CD14-positive monocyte (primary cell): Measurements from ENCODE around the gene DNAJB11. TPM values are rescaled to one million over a fixed set of nuclear protein-coding genes. Genes with fewer than 3 reads are reported as not detected.
A peak's percentile ranks its signal among the peaks of the same experiment; 100 is the strongest.

Source experiments
- DNase-seq, 3 donors: peaks; one replicate each; pipeline ENCODE4 v3.0.0-alpha.2; 2011 to 2022
- H2AFZ ChIP-seq: 2 replicates; pipeline ENCODE4 v1.6.0; 2012; ENCODE audit warnings: mild to moderate bottlenecking, low read depth, low read length, inconsistent platforms; ENCODE audit not compliant: insufficient read depth, poor library complexity, severe bottlenecking
- H3K27ac ChIP-seq, 2 donors: 1 replicate in 1 of 2; 2 replicates in 1 of 2; pipeline ENCODE4 v1.5.1; 2012 to 2013; ENCODE audit warnings: low read length in 2 of 2, control low read depth in 1 of 2, inconsistent platforms in 1 of 2, low read depth in 1 of 2, mild to moderate bottlenecking in 1 of 2
- H3K27me3 ChIP-seq, 2 donors: one replicate each; pipeline versions ENCODE4 v1.6.0 to v1.6.1; 2011 to 2013; ENCODE audit warnings: low read length in 2 of 2; ENCODE audit not compliant: control insufficient read depth in 2 of 2, insufficient read depth in 2 of 2
- H3K36me3 ChIP-seq, 2 donors: replicated peaks in 1 of 2; 1 replicate in 1 of 2; 2 replicates in 1 of 2; pipeline versions ENCODE4 v1.5.1 to v1.6.1; 2012 to 2013; ENCODE audit warnings: low read length in 2 of 2, control low read depth in 1 of 2, inconsistent platforms in 1 of 2, mild to moderate bottlenecking in 1 of 2; ENCODE audit not compliant: insufficient read depth in 2 of 2, control insufficient read depth in 1 of 2
- H3K4me1 ChIP-seq, 2 donors: 1 replicate in 1 of 2; 2 replicates in 1 of 2; pipeline versions ENCODE4 v1.5.1 to v1.6.1; 2012 to 2013; ENCODE audit warnings: low read length in 2 of 2, control low read depth in 1 of 2, inconsistent platforms in 1 of 2, mild to moderate bottlenecking in 1 of 2, moderate library complexity in 1 of 2; ENCODE audit not compliant: insufficient read depth in 2 of 2, control insufficient read depth in 1 of 2
- H3K4me2 ChIP-seq: replicated peaks from 2 replicates; pipeline ENCODE3; 2012; ENCODE audit warnings: low read length, moderate library complexity, mild to moderate bottlenecking; ENCODE audit not compliant: poor library complexity, severe bottlenecking; ENCODE audit errors: extremely low read depth
- H3K4me3 ChIP-seq, 3 experiments: fragments of 200-600 bp in 1 of 3; sonication (generic) in 1 of 3; replicated peaks in 1 of 3; 1 replicate in 2 of 3; 2 replicates in 1 of 3; pipeline ENCODE4 v1.5.1; 2011 to 2013; ENCODE audit warnings: low read length in 3 of 3, mild to moderate bottlenecking in 3 of 3, control low read depth in 2 of 3, low read depth in 2 of 3, inconsistent platforms in 1 of 3, moderate library complexity in 1 of 3
- H3K79me2 ChIP-seq: 2 replicates; pipeline ENCODE4 v1.6.0; 2012; ENCODE audit warnings: mild to moderate bottlenecking, control low read depth, inconsistent platforms, low read length, moderate library complexity; ENCODE audit not compliant: insufficient read depth
- H3K9ac ChIP-seq: 2 replicates; pipeline ENCODE4 v1.6.0; 2017; ENCODE audit warnings: low read length, mild to moderate bottlenecking; ENCODE audit not compliant: insufficient read depth, poor library complexity, severe bottlenecking
- H3K9me3 ChIP-seq, 2 donors: replicated peaks in 1 of 2; 1 replicate in 1 of 2; 2 replicates in 1 of 2; pipeline versions ENCODE4 v1.5.1 to v1.6.1; 2012 to 2013; ENCODE audit warnings: low read length in 2 of 2, control low read depth in 1 of 2; ENCODE audit not compliant: control insufficient read depth in 1 of 2, insufficient read depth in 1 of 2
- H4K20me1 ChIP-seq: 2 replicates; pipeline ENCODE4 v1.6.0; 2012; ENCODE audit warnings: mild to moderate bottlenecking, low read length, control low read depth, moderate library complexity; ENCODE audit not compliant: insufficient read depth
- H3K27ac Mint-ChIP-seq, 7 donors: one replicate each; pipeline ENCODE4 v1.8.0; 2020; ENCODE audit warnings: mild to moderate bottlenecking in 7 of 7, mixed read lengths in 7 of 7, moderate library complexity in 6 of 7, inconsistent platforms in 2 of 7
- H3K27me3 Mint-ChIP-seq, 3 donors: one replicate each; pipeline ENCODE4 v1.8.0; 2021 to 2022; ENCODE audit warnings: low read depth in 3 of 3, mild to moderate bottlenecking in 3 of 3, mixed read lengths in 3 of 3, moderate library complexity in 3 of 3, inconsistent platforms in 1 of 3
- H3K36me3 Mint-ChIP-seq, 2 donors: one replicate each; pipeline ENCODE4 v1.8.0; 2020; ENCODE audit warnings: mixed read lengths in 2 of 2, inconsistent platforms in 1 of 2, mild to moderate bottlenecking in 1 of 2
- H3K4me1 Mint-ChIP-seq: one replicate; pipeline ENCODE4 v1.8.0; 2020; ENCODE audit warnings: mild to moderate bottlenecking, mixed read lengths
- H3K4me3 Mint-ChIP-seq, 2 donors: one replicate each; pipeline ENCODE4 v1.8.0; 2020; ENCODE audit warnings: mild to moderate bottlenecking in 2 of 2, mixed read lengths in 2 of 2, moderate library complexity in 1 of 2
- H3K9me3 Mint-ChIP-seq, 7 donors: one replicate each; pipeline ENCODE4 v1.8.0; 2020 to 2022; ENCODE audit warnings: mixed read lengths in 7 of 7, mild to moderate bottlenecking in 6 of 7, moderate library complexity in 6 of 7, inconsistent platforms in 2 of 7
- CTCF ChIP-seq: fragments of 200-600 bp; IDR thresholded peaks from one replicate; pipeline ENCODE4 v1.8.0; 2022; ENCODE audit warnings: antibody characterized with exemption, mild to moderate bottlenecking
- WGBS: methylation state at CpG from one replicate; pipeline ENCODE4 v1.1.5; 2013; ENCODE audit warnings: missing lambda C conversion rate; ENCODE audit not compliant: insufficient coverage; 5-methylcytosine and 5-hydroxymethylcytosine counted together
- intact Hi-C, 2 donors: fragments of 100-400 bp; cut with micrococcal nuclease; formaldehyde crosslinking; loops; one replicate each; pipeline versions ENCODE4 v1.15.0 to v1.15.1; 2023
- polyA plus RNA-seq, 3 donors: library from polyadenylated mRNA; depleted of rRNA in 1 of 3; unstranded in 2 of 3; stranded (reverse) in 1 of 3; fragments of 300-500 nt in 2 of 3; fragments of >200 nt in 1 of 3; fragmentation: Illumina TruSeq in 2 of 3; gene quantifications; 1 replicate in 2 of 3; 2 replicates in 1 of 3; pipeline ENCODE4 v1.2.3, GENCODE V29; 2012 to 2021

The DNAJB11 gene
- polyA plus RNA-seq, 3 donors, result 32.5 to 45.8 (median 44.6) TPM

DNA sequence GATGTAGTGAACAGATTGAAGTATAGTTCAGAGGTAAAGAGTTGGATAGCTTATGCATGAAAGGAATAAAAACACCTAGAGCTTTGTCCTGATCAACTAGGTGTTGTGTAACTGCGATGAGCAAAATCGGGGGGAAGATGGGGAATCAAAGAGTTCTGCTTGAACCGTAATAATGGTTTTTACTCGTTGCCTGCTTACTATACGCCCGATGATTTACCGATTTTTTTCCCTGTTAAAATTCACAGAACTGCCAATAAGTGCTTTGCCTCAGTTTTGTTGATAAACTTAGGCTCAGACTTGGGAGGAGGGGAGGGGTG is 783 bp upstream of the DNAJB11 start:
- Mint-ChIP-seq H3K4me1 (peaks cover 35% of the 10 kb centered on the region), H3K27me3 (no peaks in the 10 kb centered on the region), H3K4me3 (peak overlapping the region; percentile 96 to 97), H3K36me3 (peaks cover 20 to 26% of the 10 kb centered on the region in 2 donors), H3K9me3 (no peaks in the 10 kb centered on the region), H3K27ac (peak overlapping the region; percentile 92 to 99 (median 97))
- no peaks in the 10 kb centered on the region for H3K27me3 ChIP-seq
- no CpG with 5 or more reads among the region's 7 CpGs for WGBS
- peak in 1 of 3 donors; percentile 10 for DNase-seq
- peaks cover 15 to 26% of the 10 kb centered on the region in 2 donors for H3K36me3 ChIP-seq
- H3K4me2 ChIP-seq, result peak overlapping the region; percentile 99
- H3K27ac ChIP-seq, result peak overlapping the region; percentile 52 to 94
- peaks cover 62% of the 10 kb centered on the region for H3K79me2 ChIP-seq
- H3K4me1 ChIP-seq, result peaks cover 30 to 41% of the 10 kb centered on the region in 2 donors
- H3K4me3 ChIP-seq, result peak overlapping the region; percentile 72 to 96 (median 78)
- intact Hi-C loops, result loop anchor here in 1 of 2 donors (10.0 kb wide), 1 partner anchor 215 kb away; the partner anchor contains the start of gene EIF4A2
- no peaks in the 10 kb centered on the region for H3K9me3 ChIP-seq
- no peak for TF ChIP-seq CTCF
- H3K9ac ChIP-seq, result peak overlapping the region; percentile 57
- H2AFZ ChIP-seq, result peak overlapping the region; percentile 92
- H4K20me1 ChIP-seq, result no peaks in the 10 kb centered on the region

DNA sequence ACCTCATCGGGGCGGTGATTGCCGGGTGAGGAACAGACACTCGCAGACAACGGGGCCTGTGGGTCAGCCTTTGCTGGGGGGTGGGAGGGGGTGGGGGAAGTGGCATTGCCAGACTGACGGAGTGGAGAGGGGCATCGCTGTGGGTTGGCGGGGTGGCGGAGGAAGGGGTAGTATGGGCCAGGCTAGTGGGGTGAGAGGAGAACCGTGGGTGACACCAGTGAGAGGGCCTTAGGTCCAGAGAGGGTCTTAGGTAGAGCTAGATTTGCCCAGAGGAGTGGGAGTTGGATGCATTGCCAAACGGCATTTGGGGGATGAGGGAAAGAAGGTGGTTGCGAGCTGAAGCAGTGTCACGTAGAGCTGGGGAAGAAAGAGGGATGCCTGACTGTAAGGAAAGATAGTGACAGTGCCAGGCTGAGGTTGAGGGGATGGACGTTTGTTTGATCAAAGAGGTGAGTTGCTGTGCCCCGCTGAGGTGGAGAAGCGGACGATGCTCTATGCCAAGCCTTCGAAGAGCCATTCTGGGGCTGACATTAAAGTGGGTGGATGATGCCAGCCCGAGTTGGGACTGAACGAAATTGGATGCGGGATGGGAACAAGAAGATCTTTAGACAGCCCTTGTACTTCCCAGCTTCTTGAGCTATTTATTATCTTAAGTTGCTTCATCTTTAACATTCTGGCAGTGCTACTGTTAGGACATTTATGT is 572 bp downstream of the DNAJB11 start:
- Histone ChIP-seq H3K36me3 (peaks cover 28 to 39% of the 10 kb centered on the region in 2 donors), H3K79me2 (peaks cover 64% of the 10 kb centered on the region), H3K27ac (peak overlapping the region; percentile 52 to 94), H2AFZ (peak overlapping the region; percentile 78), H4K20me1 (no peaks in the 10 kb centered on the region), H3K4me3 (peak overlapping the region; percentile 78 to 96 (median 88)), H3K4me2 (peak overlapping the region; percentile 99), H3K9me3 (no peaks in the 10 kb centered on the region), H3K9ac (peak overlapping the region; percentile 99), H3K27me3 (no peaks in the 10 kb centered on the region), H3K4me1 (peaks cover 29 to 38% of the 10 kb centered on the region in 2 donors)
- Mint-ChIP-seq H3K36me3 (peaks cover 32 to 40% of the 10 kb centered on the region in 2 donors), H3K9me3 (no peaks in the 10 kb centered on the region), H3K4me3 (peak overlapping the region; percentile 96 to 97), H3K4me1 (peaks cover 33% of the 10 kb centered on the region), H3K27me3 (no peaks in the 10 kb centered on the region), H3K27ac (peak overlapping the region; percentile 92 to 99 (median 97))
- intact Hi-C loops, result loop anchor here in 1 of 2 donors (10.0 kb wide), 1 partner anchor 214 kb away; the partner anchor contains the start of gene EIF4A2
- TF ChIP-seq CTCF, result no peak
- WGBS, result 4% methylated on average over 21 of the region's 21 CpGs
- no peak for DNase-seq
